GM12878 (cell line): Measurements from ENCODE around the gene TNF. TPM values are rescaled to one million over a fixed set of nuclear protein-coding genes. Genes with fewer than 3 reads are reported as not detected.

ENCODE experiments used
- ASH2L ChIP-seq: fragments of 300-600, 200-600 bp; sonication (generic); IDR thresholded peaks from 2 replicates; pipeline ENCODE4 v1.6.1; 2017; ENCODE audit warnings: low read depth, mild to moderate bottlenecking, borderline replicate concordance
- BHLHE40 ChIP-seq, 2 experiments: fragments of 450-650 bp in 1 of 2; IDR thresholded peaks; 2 replicates each; pipeline ENCODE4 v1.6.1; 2011 to 2017; ENCODE audit warnings: low read depth in 2 of 2, borderline replicate concordance in 1 of 2, improper control_type of control experiment in 1 of 2, low read length in 1 of 2, mild to moderate bottlenecking in 1 of 2
- E2F8 ChIP-seq: fragments of 450-650 bp; IDR thresholded peaks from 2 replicates; pipeline ENCODE4 v1.6.1; 2018; ENCODE audit warnings: mild to moderate bottlenecking, low read depth, moderate library complexity; ENCODE audit not compliant: partially characterized antibody
- EGR1 ChIP-seq, 2 experiments: IDR thresholded peaks; 1 replicate in 1 of 2; 2 replicates in 1 of 2; pipeline ENCODE4 v1.6.1; 2011 to 2012; ENCODE audit warnings: low read depth in 2 of 2, low read length in 2 of 2, borderline replicate concordance in 1 of 2, mild to moderate bottlenecking in 1 of 2, moderate library complexity in 1 of 2
- FOS ChIP-seq: IDR thresholded peaks from 3 replicates; pipeline ENCODE4 v1.6.1; 2011; ENCODE audit warnings: borderline replicate concordance; ENCODE audit not compliant: insufficient read length; ENCODE audit errors: extremely low read depth
- IKZF1 ChIP-seq: fragments of 450-650 bp; conservative IDR thresholded peaks from 2 replicates; pipeline ENCODE4 v1.6.1; 2017; ENCODE audit warnings: antibody characterized with exemption, mild to moderate bottlenecking
- JUNB ChIP-seq: IDR thresholded peaks from 2 replicates; pipeline ENCODE4 v1.6.1; 2016; ENCODE audit warnings: antibody characterized with exemption, mild to moderate bottlenecking
- KLF5 ChIP-seq: fragments of 450-650 bp; IDR thresholded peaks from 2 replicates; pipeline ENCODE4 v1.6.1; 2014; ENCODE audit warnings: mild to moderate bottlenecking; ENCODE audit not compliant: partially characterized antibody
- LARP7 ChIP-seq: fragments of 450-650 bp; IDR thresholded peaks from 2 replicates; pipeline ENCODE4 v1.6.1; 2017; ENCODE audit warnings: mild to moderate bottlenecking
- MLLT1 ChIP-seq: fragments of 450-650 bp; IDR thresholded peaks from 2 replicates; pipeline ENCODE4 v1.6.1; 2016; ENCODE audit warnings: mild to moderate bottlenecking
- NFXL1 ChIP-seq: fragments of 450-650 bp; IDR thresholded peaks from 2 replicates; pipeline ENCODE4 v1.6.1; 2017; ENCODE audit warnings: antibody characterized with exemption, mild to moderate bottlenecking, borderline replicate concordance
- NR2C2 ChIP-seq: IDR thresholded peaks from 2 replicates; pipeline ENCODE4 v1.6.1; 2011; ENCODE audit warnings: borderline replicate concordance, low read depth; ENCODE audit not compliant: control insufficient read depth, insufficient read length
- PAX8 ChIP-seq: fragments of 450-650 bp; IDR thresholded peaks from 2 replicates; pipeline ENCODE4 v1.6.1; 2017; ENCODE audit warnings: mild to moderate bottlenecking, moderate library complexity
- POLR2A ChIP-seq: IDR thresholded peaks from 2 replicates; pipeline ENCODE4 v1.6.1; 2011; ENCODE audit warnings: low read depth, mild to moderate bottlenecking, low read length
- POLR2AphosphoS5 ChIP-seq: IDR thresholded peaks from 2 replicates; pipeline ENCODE4 v1.6.1; 2011; ENCODE audit warnings: mild to moderate bottlenecking, low read length, inconsistent platforms
- RELB ChIP-seq: fragments of 450-650 bp; IDR thresholded peaks from 2 replicates; pipeline ENCODE4 v1.6.1; 2017; ENCODE audit warnings: low read depth, mild to moderate bottlenecking, moderate library complexity
- RFX5 ChIP-seq: IDR thresholded peaks from 2 replicates; pipeline ENCODE4 v1.6.1; 2011; ENCODE audit warnings: low read depth, low read length, improper control_type of control experiment
- SRF ChIP-seq, 2 experiments: IDR thresholded peaks; 2 replicates each; pipeline ENCODE4 v1.6.1; 2011; ENCODE audit warnings: low read depth in 2 of 2, low read length in 2 of 2, mild to moderate bottlenecking in 1 of 2, moderate library complexity in 1 of 2
- STAT1 ChIP-seq: fragments of 450-650 bp; conservative IDR thresholded peaks from 2 replicates; pipeline ENCODE4 v1.6.1; 2014; ENCODE audit warnings: antibody characterized with exemption, mild to moderate bottlenecking
- USF2 ChIP-seq: IDR thresholded peaks from 2 replicates; pipeline ENCODE4 v1.6.1; 2011; ENCODE audit warnings: low read depth, low read length, improper control_type of control experiment, borderline replicate concordance
- YBX1 ChIP-seq: fragments of 450-650 bp; IDR thresholded peaks from 2 replicates; pipeline ENCODE4 v1.6.1; 2016; ENCODE audit warnings: antibody characterized with exemption
- ZZZ3 ChIP-seq: IDR thresholded peaks from 2 replicates; pipeline ENCODE4 v1.6.1; 2011; ENCODE audit warnings: low read depth; ENCODE audit not compliant: control insufficient read depth, insufficient read length
- polyA plus RNA-seq, 11 experiments: library from polyadenylated mRNA; depleted of rRNA in 4 of 11; unstranded in 6 of 11; stranded (reverse) in 5 of 11; fragments of >200 nt; fragmentation: Nextera tagmentation in 4 of 11; fragmentation: Illumina TruSeq in 1 of 11; extraction: Ambion mirVana in 4 of 11; extraction: Trizol in 1 of 11; gene quantifications; 1 replicate in 1 of 11; 2 replicates in 10 of 11; pipeline versions ENCODE4 v1.2.1 to v1.2.3, GENCODE V29; 2011 to 2016; ENCODE audit warnings: inconsistent platforms in 2 of 11, missing spikeins in 2 of 11, low read depth in 1 of 11
- total RNA-seq, 4 experiments: library from RNA; depleted of rRNA in 3 of 4; stranded (reverse); fragments of >200 nt in 3 of 4; fragmentation: Illumina TruSeq in 1 of 4; extraction: Trizol in 1 of 4; gene quantifications; 2 replicates each; pipeline versions ENCODE4 v1.2.1 to v1.2.3, GENCODE V29; 2013 to 2021

Gene TNF
- total and polyA plus RNA-seq, 10 of the 15 experiments (the other 5 are each of a cell fraction or from before 2014, with no cell fraction given), result 18.0 to 94.8 (median 61.9) TPM

- TF ChIP-seq MLLT1 (peak; percentile 98), PAX8 (no peak), EGR1 (IDR thresholded peaks at IDR 0.05; ENCODE audit: borderline replicate concordance in 1 of 2, low read depth in 2 of 2, low read length in 2 of 2) (no peak), FOS (no peak), NR2C2 (no peak), POLR2AphosphoS5 (no peak), LARP7 (peak; percentile 54; the same call in 1 of the 2 replicates), BHLHE40 (IDR thresholded peaks at IDR 0.05; ENCODE audit: borderline replicate concordance in 1 of 2, low read depth in 2 of 2, low read length in 1 of 2) (no peak), ZZZ3 (no peak), YBX1 (no peak), IKZF1 (no peak), SRF (IDR thresholded peaks at IDR 0.05; ENCODE audit: low read depth in 2 of 2, low read length in 2 of 2) (no peak), E2F8 (no peak), POLR2A (peak; percentile 17; the same call in 1 of the 2 replicates), RELB (no peak), RFX5 (0 out of 2 replicates have a peak, but pooled peaks have one; percentile 4), USF2 (no peak), STAT1 (no peak), KLF5 (no peak), JUNB (no peak), ASH2L (no peak), NFXL1 (no peak)
These were observed 27.4 kb upstream of the TNF start (continued) for GRCh38 chr6:31547727-31548543.
